ENCODE measurements around the gene TEKTIP1. TPM values are rescaled to one million over a fixed set of nuclear protein-coding genes. Genes with fewer than 3 reads are reported as not detected.

TEKTIP1 gene
- total RNA-seq, 1 donor from 2014 or later, result 0.40 TPM

DNA sequence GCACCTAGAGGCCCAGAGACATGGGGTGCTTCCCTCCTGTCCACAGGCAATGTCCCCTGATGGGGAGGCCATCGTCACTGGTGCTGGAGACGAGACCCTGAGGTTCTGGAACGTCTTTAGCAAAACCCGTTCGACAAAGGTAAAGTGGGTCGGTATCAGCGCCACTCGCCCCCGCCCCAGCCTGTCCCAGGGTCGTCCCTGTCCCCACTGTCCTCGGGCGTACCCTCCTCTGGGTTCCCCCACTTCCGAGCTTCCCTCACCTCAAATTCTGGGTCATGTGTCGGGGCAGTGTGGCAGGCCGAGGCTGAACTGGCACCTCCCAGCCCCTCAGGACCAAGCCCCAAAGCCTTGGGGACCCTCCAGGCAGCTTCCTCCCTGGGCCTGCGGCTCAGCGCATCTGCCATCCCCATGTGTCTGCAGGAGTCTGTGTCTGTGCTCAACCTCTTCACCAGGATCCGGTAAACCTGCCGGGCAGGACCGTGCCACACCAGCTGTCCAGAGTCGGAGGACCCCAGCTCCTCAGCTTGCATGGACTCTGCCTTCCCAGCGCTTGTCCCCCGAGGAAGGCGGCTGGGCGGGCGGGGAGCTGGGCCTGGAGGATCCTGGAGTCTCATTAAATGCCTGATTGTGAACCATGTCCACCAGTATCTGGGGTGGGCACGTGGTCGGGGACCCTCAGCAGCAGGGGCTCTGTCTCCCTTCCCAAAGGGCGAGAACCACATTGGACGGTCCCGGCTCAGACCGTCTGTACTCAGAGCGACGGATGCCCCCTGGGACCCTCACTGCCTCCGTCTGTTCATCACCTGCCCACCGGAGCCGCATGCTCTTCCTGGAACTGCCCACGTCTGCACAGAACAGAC lies 4.4 kb upstream of the TEKTIP1 start:
- ATAC-seq (no peak), DNase-seq (no peak)
- intact Hi-C loops (cut with micrococcal nuclease), result no loop called here

DNA sequence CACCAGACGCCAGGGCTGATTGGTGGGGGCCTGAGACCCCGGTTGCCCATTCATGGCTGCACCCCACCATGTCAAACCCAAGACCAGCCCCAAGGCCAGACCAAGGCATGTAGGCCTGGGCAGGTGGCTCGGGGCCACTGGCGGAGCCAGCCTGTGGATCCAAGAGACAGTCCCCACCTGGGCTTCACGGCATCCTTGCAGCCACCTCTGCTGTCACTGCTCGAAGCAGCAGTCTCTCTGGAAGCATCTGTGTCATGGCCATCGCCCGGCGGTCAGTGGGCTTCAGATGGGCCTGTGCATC lies 3.8 kb upstream of the TEKTIP1 start:
- ATAC-seq (no peak), DNase-seq (no peak)
- intact Hi-C loops (cut with micrococcal nuclease), result no loop called here

DNA sequence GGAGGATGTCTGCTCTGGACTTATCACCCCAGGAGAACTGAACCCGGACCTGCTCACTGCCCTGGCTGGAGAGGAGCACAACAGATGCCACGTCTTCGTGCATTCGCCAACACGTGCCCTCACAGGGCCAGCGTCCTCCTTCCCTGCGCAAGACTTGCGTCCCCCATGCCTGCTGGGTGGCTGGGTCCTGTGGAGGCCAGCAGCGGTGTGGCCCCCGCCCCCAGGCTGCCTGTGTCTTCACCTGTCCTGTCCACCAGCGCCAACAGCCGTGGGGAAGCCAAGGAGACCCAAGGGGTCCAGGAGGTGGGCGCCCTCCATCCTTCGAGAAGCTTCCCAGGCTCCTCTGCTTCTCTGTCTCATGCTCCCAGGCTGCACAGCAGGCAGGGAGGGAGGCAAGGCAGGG lies 3.4 kb upstream of the TEKTIP1 start:
- ATAC-seq, result no peak
- intact Hi-C loops (cut with micrococcal nuclease), result no loop called here
- no peak for DNase-seq

DNA sequence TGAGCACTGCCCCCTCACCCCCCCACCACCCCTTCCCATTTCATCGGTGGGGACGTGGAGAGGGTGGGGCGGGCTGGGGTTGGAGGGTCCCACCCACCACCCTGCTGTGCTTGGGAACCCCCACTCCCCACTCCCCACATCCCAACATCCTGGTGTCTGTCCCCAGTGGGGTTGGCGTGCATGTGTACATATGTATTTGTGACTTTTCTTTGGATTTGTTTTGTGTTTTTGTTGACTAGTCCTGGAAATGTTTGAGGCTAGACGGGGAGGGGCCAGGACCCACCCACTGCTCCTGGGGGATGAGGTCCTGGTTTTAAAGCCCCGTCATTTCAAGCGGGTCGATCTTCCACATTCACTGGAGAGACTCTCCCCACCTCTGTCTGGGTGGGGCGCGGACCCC lies 3.0 kb upstream of the TEKTIP1 start:
- DNase-seq (no peak), ATAC-seq (no peak)
- intact Hi-C loops (cut with micrococcal nuclease), result no loop called here

DNA sequence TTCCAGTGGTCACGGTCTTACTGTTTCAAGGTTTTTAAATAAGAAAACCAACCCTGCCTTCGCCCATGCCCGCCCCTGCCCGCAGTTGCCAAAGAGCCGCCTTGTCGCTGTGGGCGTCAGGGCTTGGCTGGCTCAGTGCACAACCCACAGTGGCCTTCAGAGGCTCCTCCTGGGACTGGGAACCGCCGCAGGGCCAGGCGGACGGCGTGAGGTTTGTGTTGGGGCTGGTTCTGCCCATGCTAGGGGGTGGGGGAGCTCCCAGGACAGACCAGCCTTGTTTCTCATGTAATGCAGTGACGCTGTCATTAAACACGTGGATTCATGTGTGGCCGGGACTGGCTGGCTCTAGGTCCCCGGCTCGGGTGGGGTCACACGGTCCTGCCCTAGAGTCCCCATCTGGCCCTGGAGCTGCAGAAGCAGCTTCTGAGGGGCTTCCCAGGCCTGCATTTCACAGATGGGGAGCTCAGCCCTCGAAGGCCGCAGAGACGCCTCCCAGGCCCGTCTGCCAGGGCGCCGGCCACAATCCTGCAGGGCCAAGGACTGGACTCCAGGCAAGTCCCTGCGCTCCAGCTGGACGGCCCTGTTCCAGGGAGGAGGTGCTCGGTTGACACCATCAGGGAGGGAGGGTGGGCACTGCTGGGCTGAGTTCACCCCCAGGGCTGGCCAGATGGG lies 2.4 kb upstream of the TEKTIP1 start:
- intact Hi-C loops (cut with micrococcal nuclease), result no loop called here
- DNase-seq (peak; percentile 69), ATAC-seq (peak; percentile 58)

DNA sequence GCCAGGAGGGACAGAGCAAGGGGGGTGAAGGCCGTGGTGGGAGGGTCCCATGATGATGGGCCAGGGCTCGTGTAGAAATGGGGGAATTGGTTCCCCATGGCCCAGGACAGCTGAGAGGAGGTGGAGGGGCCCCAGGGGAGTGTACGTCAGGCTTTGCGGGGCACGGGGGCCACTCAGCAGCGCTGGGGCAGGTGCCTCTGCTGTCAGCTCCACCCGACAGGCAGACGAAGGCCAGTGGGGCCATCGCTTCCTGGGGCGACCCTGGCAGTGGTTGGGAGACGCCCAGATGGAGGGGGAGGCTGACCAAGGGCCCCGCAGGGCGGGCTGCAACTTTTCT lies 1.9 kb upstream of the TEKTIP1 start:
- intact Hi-C loops (cut with micrococcal nuclease), result no loop called here
- ATAC-seq, result peak; percentile 10
- DNase-seq, result no peak

DNA sequence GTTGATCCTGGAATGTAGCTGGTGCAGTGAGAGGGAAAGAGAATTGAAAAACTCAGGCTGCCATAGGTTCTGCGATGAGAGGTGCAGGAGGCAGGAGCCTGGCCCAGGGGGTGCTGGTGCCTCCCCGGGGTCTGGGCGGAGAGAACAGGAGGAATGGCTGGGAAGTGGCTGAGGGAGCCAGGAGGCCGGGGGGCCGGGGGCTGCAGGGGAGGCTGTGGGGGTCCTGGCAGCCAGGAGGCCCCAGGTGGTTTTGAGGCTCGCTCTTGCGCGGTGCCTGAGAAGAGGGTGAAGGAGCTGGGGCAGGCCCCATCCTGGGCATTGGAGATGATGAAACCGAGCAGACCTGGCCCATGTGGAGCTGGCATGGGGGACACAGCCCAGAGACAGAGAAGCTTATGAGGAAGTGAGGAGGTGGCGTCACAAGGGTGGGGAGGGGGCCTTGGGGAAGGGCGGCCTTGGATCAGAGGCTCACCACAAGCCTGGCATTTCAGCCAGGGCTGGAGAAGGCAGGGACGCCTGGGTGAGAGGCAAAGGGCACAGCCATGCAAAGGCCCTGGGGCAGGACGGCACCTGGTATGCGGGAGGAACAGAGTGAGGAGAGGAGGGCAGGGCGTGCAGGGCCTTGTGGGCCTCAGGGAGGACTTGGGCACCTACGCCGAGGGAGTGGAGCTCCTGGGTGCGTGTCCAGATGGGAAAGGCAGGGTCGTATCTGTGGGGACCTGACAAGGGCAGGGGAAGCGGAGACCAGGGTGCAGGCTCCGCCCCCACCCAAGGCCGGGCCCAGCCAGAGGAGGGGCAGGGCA lies 1.3 kb upstream of the TEKTIP1 start:
- peak; percentile 2 for ATAC-seq
- intact Hi-C loops (cut with micrococcal nuclease), result no loop called here
- no peak for DNase-seq

DNA sequence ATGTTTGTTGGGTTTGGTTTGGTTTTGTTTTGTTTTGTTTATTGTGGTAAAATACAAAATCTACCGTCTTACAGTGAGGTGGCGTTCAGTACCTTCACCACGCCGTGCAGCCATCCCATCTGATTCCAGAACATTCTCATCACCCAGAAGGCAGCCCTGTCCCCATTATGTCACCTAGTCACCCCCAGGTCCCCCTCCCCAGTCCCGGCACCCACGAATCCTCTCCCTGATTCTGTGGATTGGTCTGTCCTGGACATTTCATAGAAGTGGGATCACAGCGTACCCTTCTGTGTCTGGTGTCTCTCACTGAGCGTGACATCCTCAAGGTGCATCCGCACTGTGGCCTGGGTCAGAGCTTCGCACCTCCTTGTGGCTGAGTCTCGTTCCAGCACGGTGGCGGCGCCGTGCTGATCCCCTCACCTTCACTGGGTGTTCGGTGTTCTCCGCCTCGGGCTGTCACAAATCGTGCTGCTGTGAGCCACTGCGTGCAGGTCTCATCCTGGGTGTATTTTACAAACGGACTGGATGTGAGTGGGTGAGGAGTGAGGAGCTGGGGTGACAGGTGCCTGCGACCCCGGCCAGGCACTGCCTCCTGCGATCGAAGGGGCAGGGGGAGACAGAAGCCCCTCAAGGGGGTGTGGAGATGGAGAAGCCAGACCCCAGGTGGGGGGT lies 580 bp upstream of the TEKTIP1 start:
- DNase-seq (no peak), ATAC-seq (no peak)
- intact Hi-C loops (cut with micrococcal nuclease), result no loop called here

DNA sequence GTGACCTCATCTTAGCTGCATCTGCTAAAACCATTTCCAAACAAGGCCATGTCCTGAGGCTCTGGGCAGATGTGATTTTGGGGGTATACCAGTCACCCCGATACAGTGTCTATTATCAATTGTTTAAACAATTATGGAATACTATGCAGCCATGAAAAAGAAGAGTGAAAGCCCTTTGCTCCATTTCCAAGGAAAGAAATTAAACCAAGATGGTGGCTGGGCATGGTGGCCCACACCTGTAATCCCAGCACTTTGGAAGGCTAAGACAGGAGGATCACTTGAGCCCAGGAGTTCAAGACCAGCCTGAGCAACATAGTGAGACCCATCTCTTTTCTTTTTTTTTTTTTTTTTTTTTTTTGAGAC lies 763 bp downstream of the TEKTIP1 start:
- intact Hi-C loops (cut with micrococcal nuclease), result no loop called here
- DNase-seq (no peak), ATAC-seq (no peak)

DNA sequence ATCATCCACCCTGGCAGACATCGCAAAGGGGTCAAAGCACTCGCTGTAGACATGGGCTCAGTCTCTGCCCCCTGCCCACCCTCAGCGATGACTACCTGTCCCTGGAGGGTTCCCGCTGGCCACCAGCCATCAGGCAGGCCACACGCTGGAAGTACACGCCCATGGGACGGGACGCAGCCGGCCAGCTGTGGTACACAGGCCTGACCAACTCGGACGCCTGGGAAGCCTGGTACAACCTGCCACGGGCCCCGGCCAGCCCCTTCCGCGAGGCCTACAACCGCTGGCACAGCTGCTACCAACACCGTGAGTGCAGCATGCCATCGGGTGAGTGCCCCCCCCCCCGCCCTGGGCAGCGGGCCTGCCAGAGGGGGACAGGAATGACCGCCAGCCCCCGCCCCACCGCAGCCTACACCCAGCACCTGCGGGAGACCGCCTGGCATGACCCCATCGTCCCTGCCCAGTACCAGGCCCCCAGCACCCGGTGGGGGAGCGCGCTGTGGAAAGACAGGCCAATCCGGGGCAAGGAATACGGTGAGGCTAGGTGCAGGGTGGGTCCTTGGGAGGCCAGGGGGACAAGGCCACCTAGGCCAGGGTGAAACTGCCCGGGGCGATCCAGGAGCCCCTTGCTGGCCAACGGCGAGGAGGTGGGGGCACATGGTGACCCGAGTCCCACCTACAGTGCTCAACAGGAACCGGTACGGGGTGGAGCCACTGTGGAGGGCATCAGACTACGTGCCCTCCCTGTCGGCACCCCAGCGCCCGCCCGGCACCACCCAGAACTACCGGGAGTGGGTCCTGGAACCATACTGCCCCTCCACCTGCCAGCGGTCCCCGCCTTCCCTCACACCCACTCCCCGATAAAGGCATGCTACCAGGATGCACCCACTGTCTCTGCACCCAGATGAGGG lies 4.4 kb downstream of the TEKTIP1 start:
- peak; percentile 8 for ATAC-seq
- intact Hi-C loops (cut with micrococcal nuclease), result no loop called here
- peak; percentile 58 for DNase-seq

DNA sequence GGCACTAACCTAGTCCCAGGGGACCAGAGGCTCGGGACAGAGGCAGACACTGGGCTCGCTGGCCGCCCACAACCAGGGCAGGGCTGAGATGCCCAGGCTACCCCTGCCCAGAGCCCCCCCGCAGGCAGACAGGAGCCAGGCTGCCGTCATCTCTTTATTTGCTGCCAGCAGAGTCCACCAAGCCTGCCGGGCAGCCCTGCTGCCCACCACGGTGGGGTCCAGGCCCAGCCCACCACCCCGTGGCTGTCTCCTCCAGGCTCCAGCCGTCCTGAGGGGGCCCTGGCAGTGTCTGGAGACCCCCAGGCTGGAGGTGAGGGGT lies 5.0 kb downstream of the TEKTIP1 start:
- ATAC-seq (no peak), DNase-seq (no peak)
- intact Hi-C loops (cut with micrococcal nuclease), result no loop called here

DNA sequence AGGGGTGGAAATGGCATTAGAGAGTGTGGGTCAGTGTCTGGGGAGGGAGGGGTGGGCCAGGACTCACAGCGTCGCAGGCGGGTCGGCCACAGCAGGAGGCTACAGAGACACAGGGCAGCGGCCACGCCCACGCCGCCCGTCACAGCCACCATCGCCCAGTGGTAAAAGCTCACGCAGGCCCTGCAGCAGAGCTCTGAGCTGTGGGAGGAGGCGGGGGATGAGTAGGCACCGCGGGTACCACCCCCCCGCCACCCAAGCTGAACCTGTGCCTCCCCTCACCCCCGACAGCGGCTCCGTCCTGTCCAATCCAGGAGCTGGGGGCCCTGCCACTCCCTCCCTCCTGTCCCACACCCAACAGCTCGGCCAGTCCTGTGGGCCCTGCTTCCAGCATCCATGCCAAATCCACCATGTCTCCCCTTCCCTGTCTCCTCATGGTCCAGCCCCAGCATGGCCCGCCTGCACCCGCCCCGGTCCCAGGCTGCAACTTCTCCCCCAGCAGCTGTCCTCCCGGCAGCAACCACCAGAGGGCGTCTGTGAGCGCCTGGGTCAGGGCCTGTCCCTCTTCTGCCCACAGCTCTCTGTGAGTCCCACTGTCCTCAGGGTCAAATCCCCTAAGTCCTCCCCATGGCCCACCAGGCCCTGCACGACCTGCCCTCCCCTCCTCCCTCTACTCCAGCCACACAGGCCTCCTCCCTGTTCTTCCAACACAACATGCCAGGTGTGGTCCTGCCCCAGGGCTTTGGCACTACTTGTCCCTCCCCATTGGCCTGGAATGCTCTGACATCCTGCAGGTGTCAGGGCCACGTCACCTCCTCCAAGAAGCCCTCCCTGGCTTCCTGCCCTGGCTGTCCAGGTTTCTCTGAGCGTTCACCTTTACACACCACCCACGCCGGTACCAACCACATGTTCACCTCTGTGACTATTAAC lies 6.0 kb downstream of the TEKTIP1 start:
- peak; percentile 72 for ATAC-seq
- DNase-seq, result peak; percentile 82
- intact Hi-C loops (cut with micrococcal nuclease), result no loop called here

DNA sequence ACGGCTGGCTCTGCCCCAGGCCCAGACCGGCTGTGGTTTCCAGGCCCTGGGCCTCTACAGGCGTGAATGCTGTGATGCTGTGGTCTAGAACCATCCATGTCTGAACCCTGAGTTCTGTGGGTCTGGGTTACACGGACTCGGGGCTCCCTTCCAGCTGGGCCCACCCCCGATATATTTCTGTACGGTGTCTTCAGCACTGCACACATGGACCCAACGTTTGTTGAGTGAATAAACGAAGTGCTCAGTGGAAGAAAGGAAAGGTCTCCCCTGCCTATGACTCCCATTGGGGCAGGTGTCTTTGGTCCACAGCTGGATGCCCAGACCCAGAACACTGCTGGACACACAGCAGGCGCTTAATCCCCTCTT lies 6.7 kb downstream of the TEKTIP1 start:
- DNase-seq (no peak), ATAC-seq (no peak)
- intact Hi-C loops (cut with micrococcal nuclease), result no loop called here

DNA sequence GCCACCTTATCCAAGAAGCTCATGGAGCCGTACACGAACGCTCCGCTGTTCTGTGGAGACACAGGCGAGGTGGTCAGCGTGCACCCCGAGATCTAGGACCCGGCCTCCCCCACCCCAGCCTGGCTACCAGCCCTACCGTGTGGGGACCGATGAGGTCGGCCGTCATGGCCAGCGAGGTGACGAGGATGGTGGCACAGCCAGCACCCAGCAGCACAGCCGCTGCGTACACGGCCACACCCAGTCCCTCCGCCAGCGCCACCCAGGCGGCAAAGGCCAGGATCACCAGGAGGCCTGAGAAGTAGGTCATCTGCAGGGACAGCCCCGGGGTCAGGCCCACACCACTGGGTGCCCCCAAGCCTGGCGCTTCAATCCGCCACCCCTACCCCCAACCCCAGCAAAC lies 7.1 kb downstream of the TEKTIP1 start:
- ATAC-seq, result no peak
- DNase-seq, result no peak
- intact Hi-C loops (cut with micrococcal nuclease), result no loop called here

DNA sequence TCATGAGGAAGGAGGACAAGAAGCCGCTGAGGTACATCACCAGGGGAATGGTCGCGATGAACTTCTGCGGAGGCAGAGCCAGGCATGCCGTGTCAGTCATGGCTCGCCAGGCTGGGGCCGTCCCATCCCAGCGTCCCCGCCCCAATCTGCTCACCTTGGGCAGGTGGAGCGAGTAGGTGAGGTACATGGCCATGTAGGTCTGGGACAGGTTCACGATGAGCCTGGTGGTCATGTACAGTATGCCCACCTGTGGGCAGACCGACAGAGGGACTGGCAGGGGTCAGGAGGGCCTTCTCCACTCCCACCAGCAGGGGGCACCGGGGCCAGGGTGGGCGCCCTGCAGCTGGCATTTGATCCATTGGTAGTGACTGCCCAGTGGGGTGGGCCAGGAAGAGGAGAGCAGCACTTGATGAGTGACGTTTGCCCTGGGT lies 8.3 kb downstream of the TEKTIP1 start:
- no peak for DNase-seq
- no peak for ATAC-seq
- intact Hi-C loops (cut with micrococcal nuclease), result no loop called here

DNA sequence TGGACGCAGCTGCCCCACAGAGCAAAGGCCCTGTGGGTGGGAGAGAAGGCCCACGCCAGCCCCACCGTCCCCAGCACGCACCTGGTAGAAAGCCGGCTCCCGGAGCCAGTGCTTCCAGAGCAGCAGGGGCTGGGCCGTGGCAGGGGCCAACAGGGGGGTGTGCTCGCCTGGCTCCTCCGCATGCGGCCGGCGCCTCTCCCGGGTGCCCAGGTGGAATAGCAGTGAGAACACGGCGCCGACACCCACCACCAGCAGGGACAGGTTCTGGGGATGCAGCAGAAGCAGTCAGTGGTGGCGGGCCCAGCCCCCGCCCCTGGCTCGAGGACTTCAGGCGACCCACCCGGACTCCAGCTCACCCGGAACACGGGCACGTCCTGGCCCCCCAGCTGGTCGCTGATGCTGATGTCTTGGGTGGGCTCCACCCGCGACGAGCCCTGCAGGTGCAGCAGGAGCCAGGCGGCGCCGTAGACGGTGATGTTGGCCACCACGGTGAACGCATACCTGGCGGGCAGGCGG lies 8.9 kb downstream of the TEKTIP1 start:
- DNase-seq, result no peak
- ATAC-seq, result no peak
- intact Hi-C loops (cut with micrococcal nuclease), result no loop called here

DNA sequence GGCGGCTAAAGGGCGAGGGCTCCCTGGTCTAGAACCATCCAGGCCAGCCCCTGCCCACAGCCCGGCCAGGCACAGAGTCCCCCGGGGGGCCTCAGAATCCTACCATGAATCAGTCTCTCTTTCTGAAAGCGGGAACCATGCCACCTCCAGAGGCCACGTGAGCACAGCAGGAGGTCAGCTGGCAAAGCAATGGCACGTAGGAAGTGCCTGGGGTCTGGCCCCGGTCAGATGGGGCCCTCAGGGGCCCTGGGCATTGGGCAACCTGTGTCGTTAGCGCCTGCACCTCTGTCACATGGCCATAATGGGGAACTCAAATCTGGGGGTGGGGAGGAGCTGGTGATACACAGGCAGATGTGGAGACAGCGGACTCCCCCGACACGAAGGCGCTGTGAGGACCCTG lies 9.6 kb downstream of the TEKTIP1 start:
- ATAC-seq (no peak), DNase-seq (no peak)
- intact Hi-C loops (cut with micrococcal nuclease), result no loop called here

DNA sequence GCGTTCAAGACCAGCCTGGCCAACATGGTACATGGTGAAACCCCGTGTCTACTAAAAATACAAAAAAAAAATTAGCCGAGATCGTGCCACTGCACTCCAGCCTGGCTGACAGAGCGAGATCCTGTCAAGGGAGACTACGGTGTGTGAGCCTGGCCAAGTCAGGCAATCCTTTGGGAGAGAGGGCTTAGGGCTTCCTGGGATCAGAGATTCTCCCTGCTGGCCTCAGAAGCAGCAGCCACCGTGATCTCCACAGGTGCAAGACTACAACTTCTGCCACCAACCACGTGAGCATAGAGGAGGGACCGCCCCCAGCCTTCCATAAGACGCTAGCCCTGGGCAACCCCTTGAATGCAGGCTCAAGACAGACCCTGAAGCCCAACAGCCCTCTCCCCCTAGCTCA lies 10.8 kb downstream of the TEKTIP1 start:
- no peak for ATAC-seq

More for the DNA sequence above, 10.8 kb downstream of the TEKTIP1 start:
- intact Hi-C loops (cut with micrococcal nuclease), result no loop called here
- no peak for DNase-seq
